ENCODE measurements around the gene AMBN. TPM values are rescaled to one million over a fixed set of nuclear protein-coding genes. Genes with fewer than 3 reads are reported as not detected.

Gene AMBN
- total and polyA plus RNA-seq, 2 donors (not counting 3 experiments of a cell fraction or from before 2014, with no cell fraction given), result not detected

DNA sequence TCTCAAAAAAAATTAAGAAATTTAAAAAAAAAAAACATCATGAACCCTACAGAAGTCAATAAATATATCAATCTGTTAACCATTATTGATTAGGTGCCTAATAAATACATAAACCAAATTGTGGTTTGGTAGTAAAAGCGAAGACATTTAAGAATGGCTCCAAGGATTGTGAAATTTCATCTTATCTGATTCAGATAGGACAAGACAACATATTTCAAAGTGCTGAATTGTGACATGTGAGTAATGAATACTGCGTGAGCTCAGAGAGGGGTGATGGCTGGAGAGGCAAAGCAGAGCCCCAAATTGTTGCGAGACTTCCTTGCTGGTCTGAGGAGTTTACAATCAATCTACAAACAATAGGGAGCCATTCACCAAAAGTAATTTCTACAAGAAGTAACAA, 8.2 kb downstream of the AMBN start:
- CTCF ChIA-PET, result interaction anchor here (0.7 to 2.9 kb wide), 9 partner anchors 8 to 1704 kb away, joined by 3 to 30 read pairs (median 10); partner anchors contain the start of gene AMBN
- Histone ChIP-seq H3K9me1 (replicated peaks; ENCODE audit: control insufficient read depth, extremely low read depth, insufficient read depth, low read length) (no peaks in the 10 kb centered on the region), H3K27ac (ENCODE audit: insufficient read depth, low read depth, low read length) (no peak overlapping the region), H2AFZ (ENCODE audit: low read depth, low read length) (no peak overlapping the region), H3K79me2 (ENCODE audit: control insufficient read depth, insufficient read depth, low read length) (no peaks in the 10 kb centered on the region), H3K4me2 (ENCODE audit: insufficient read depth, low read length) (no peak overlapping the region), H4K20me1 (replicated peaks; ENCODE audit: control insufficient read depth, extremely low read depth, insufficient read depth, low read length) (no peaks in the 10 kb centered on the region), H3K9ac (replicated peaks; ENCODE audit: extremely low read depth, insufficient read depth, low read length) (no peak overlapping the region), H3K9me3 (replicated peaks; ENCODE audit: control insufficient read depth, insufficient read depth, low read length) (no peaks in the 10 kb centered on the region), H3K4me1 (ENCODE audit: control insufficient read depth, extremely low read depth, insufficient read depth, low read length) (no peaks in the 10 kb centered on the region), H3K36me3 (ENCODE audit: control insufficient read depth in 2 of 2, extremely low read depth in 1 of 2, insufficient read depth in 2 of 2, low read length in 2 of 2) (no peaks in the 10 kb centered on the region), H3K27me3 (ENCODE audit: control insufficient read depth in 2 of 2, insufficient read depth in 2 of 2, low read length in 2 of 2) (peaks cover 1 to 3% of the 10 kb centered on the region in 2 experiments), H3K4me3 (replicated peaks in 1 of 3; ENCODE audit: insufficient read depth in 1 of 3, low read depth in 1 of 3, low read length in 3 of 3) (no peak overlapping the region)
- dilution Hi-C loops (cut with MboI; ENCODE audit: extremely low pct_ligation_motif_present, low sequenced_read_pairs) (no loop called here), intact Hi-C loops (cut with micrococcal nuclease) (loop anchor here (2.0 to 5.0 kb wide), 2 partner anchors 52 to 410 kb away; no protein-coding TSS in a partner anchor)
- DNase-seq (ENCODE audit: low read depth, low spot score), result no peak
- BruUV-seq (replicated peaks), result no TSS peak
- TF ChIP-seq EZH2 (IDR thresholded peaks at IDR 0.05; ENCODE audit: borderline replicate concordance, low read depth, low read length, severe bottlenecking) (no peak), FOS (IDR thresholded peaks at IDR 0.05; ENCODE audit: borderline replicate concordance, insufficient read depth, low read length) (no peak), GATA2 (IDR thresholded peaks at IDR 0.05; ENCODE audit: insufficient read depth, insufficient read length, low read depth, low read length) (no peak), POLR2A (IDR thresholded peaks at IDR 0.05; ENCODE audit: low read depth, low read length) (no peak), JUN (IDR thresholded peaks at IDR 0.05; ENCODE audit: borderline replicate concordance, insufficient read depth, insufficient read length, low read depth) (no peak), MYC (IDR thresholded peaks at IDR 0.05; ENCODE audit: low read depth, low read length) (no peak), CTCF (IDR thresholded peaks at IDR 0.05; ENCODE audit: extremely low read depth in 1 of 2, insufficient read depth in 1 of 2, low read depth in 1 of 2, low read length in 2 of 2) (no peak), POLR2AphosphoS5 (IDR thresholded peaks at IDR 0.05; ENCODE audit: insufficient read depth, low read depth, low read length) (no peak)
- TF ChIP-seq, protein P1, sequence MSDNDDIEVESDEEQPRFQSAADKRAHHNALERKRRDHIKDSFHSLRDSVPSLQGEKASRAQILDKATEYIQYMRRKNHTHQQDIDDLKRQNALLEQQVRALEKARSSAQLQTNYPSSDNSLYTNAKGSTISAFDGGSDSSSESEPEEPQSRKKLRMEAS (IDR thresholded peaks at IDR 0.05; ENCODE audit: insufficient read depth, insufficient read length), result no peak
- POLR2A ChIA-PET, result no interaction called here
- FAIRE-seq, result no peak
